ENCODE measurements around the gene C1QTNF12. TPM values are rescaled to one million over a fixed set of nuclear protein-coding genes. Genes with fewer than 3 reads are reported as not detected.
A peak's percentile ranks its signal among the peaks of the same experiment; 100 is the strongest.

The C1QTNF12 gene
- total RNA-seq, 1 experiment from 2014 or later = 4.4 TPM

DNA sequence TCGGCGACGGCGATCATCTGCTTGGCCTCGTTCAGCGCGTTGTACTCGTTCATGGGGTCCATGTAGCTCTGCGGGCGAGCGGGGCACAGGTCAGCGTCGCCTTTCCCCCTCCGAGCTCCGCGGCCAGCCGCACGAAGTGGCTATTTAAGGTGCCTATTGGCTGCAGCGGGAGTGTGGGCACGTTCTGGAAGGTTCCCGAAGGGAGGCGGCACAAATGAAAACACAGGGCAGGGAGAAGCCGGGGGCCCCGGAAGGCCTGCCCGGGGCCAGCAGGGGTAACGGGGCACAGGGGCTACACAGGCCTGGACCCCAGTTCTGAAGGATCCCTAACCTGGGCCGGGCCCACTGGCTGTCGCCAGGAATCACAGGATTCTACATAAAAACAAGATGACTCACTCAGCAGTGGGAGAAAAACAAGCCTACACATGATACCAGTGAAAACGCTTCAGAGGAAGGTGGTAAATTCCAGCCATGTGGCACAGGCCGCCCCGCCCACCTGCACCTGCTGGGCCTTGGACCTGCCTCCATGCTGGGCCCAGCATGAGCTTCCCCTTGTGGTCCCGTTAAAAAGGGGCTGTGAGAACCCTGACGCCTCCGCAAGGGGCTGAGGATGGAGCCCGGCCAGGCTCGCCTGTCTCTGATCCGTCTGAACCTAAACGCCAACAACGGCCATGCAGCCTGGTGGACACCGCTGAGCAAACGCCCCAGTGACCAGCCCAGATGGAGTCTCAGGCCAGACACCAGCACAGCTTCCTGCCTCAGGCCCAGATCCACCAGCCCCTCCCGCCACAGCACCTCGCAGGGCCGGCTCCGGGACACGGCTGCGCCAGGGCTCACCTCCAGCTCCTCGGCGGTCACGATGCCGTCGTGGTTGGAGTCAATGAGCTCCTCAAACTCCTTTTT is 28.6 kb downstream of the C1QTNF12 start:
- Histone ChIP-seq H4K20me1 (ENCODE audit: control insufficient read depth, insufficient read depth, insufficient read length) (no peaks in the 10 kb centered on the region), H3K9me3 (ENCODE audit: control insufficient read depth, low read depth, low read length) (no peaks in the 10 kb centered on the region), H4K8ac (replicated peaks; ENCODE audit: insufficient read length, low read depth, low read length) (no peak overlapping the region), H3K27ac (ENCODE audit: insufficient read length, low read depth, low read length) (no peak overlapping the region), H2BK5ac (ENCODE audit: insufficient read length, low read length) (no peak overlapping the region), H3T11ph (ENCODE audit: low read length) (no peak overlapping the region), H2BK12ac (ENCODE audit: insufficient read length, low read depth, low read length) (no peak overlapping the region), H4K91ac (ENCODE audit: insufficient read length, low read depth, low read length) (no peak overlapping the region), H3K27me3 (ENCODE audit: insufficient read depth, low read length) (no peaks in the 10 kb centered on the region), H3K56ac (ENCODE audit: insufficient read length, low read depth, low read length) (no peak overlapping the region), H2BK15ac (ENCODE audit: low read depth, low read length) (no peak overlapping the region), H4K5ac (ENCODE audit: insufficient read length, low read depth, low read length) (no peak overlapping the region), H3K79me1 (ENCODE audit: insufficient read depth, low read depth, low read length, poor library complexity, severe bottlenecking) (no peaks in the 10 kb centered on the region), H2BK120ac (ENCODE audit: low read depth, low read length, poor library complexity, severe bottlenecking) (no peak overlapping the region), H2AK5ac (ENCODE audit: insufficient read length, low read length) (no peak overlapping the region), H3K23me2 (ENCODE audit: insufficient read length, low read depth, low read length, poor library complexity, severe bottlenecking) (no peaks in the 10 kb centered on the region), H3K79me2 (ENCODE audit: insufficient read depth, low read length) (no peaks in the 10 kb centered on the region), H3K9ac (ENCODE audit: extremely low read depth, insufficient read length, low read length) (no peak overlapping the region), H2BK20ac (ENCODE audit: low read depth, low read length, poor library complexity, severe bottlenecking) (no peak overlapping the region), H3K14ac (ENCODE audit: insufficient read depth, low read length) (no peak overlapping the region), H3K4me1 (ENCODE audit: insufficient read depth, low read length) (no peaks in the 10 kb centered on the region), H3K18ac (ENCODE audit: insufficient read length, low read depth, low read length) (no peak overlapping the region), H2AFZ (ENCODE audit: low read length) (no peak overlapping the region), H3K23ac (ENCODE audit: insufficient read length, low read depth, low read length) (no peak overlapping the region), H3K4ac (ENCODE audit: low read depth, low read length) (no peak overlapping the region), H3K4me2 (ENCODE audit: insufficient read depth, insufficient read length, low read length) (no peak overlapping the region)
- H3K36me3 Mint-ChIP-seq (ENCODE audit: insufficient read depth in 1 of 3, low read depth in 3 of 3) = peaks cover 17 to 41% (median 32%) of the 10 kb centered on the region in 3 experiments; a peak in 6 of 7 replicates
- H3K27ac Mint-ChIP-seq = peak overlapping the region in 1 of 3 experiments; percentile 40; a peak in 1 of 7 replicates
- no CpG with 5 or more reads among the region's 52 CpGs for WGBS (ENCODE audit: extremely low coverage, insufficient read length, low lambda C conversion rate)
- no peak overlapping the region for H3K4me3 Mint-ChIP-seq
- TF ChIP-seq, protein P1, sequence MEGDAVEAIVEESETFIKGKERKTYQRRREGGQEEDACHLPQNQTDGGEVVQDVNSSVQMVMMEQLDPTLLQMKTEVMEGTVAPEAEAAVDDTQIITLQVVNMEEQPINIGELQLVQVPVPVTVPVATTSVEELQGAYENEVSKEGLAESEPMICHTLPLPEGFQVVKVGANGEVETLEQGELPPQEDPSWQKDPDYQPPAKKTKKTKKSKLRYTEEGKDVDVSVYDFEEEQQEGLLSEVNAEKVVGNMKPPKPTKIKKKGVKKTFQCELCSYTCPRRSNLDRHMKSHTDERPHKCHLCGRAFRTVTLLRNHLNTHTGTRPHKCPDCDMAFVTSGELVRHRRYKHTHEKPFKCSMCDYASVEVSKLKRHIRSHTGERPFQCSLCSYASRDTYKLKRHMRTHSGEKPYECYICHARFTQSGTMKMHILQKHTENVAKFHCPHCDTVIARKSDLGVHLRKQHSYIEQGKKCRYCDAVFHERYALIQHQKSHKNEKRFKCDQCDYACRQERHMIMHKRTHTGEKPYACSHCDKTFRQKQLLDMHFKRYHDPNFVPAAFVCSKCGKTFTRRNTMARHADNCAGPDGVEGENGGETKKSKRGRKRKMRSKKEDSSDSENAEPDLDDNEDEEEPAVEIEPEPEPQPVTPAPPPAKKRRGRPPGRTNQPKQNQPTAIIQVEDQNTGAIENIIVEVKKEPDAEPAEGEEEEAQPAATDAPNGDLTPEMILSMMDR (conservative IDR thresholded peaks at IDR 0.05) = no peak
- no peaks in the 10 kb centered on the region; the same call in 1 of the 2 replicates for H3K27me3 Mint-ChIP-seq (ENCODE audit: low read depth)
- H3K9me3 Mint-ChIP-seq = no peaks in the 10 kb centered on the region; a peak in 1 of 5 replicates
- DNase-seq = no peak
- peaks cover 0 to 4% of the 10 kb centered on the region in 2 experiments; a peak in 1 of 4 replicates for H3K4me1 Mint-ChIP-seq
